RWPE1 (cell line): Measurements from ENCODE around the gene SRSF7.

Experiments
- CTCF ChIA-PET: fragments of 350-600 bp; sonication (Branson Sonifier 250); formaldehyde crosslinking; extraction: SDS; loops from one replicate; lab custom pipeline; 2021; lab: Yijun Ruan, JAX
- POLR2A ChIA-PET: fragments of 400-600 bp; formaldehyde crosslinking; extraction: SDS; loops from one replicate; lab custom pipeline; 2020; ENCODE audit warnings: antibody characterized with exemption; ENCODE audit not compliant: low non-redundant PET; lab: Yijun Ruan, JAX
- DNase-seq: peaks from one replicate; pipeline ENCODE4 v3.0.0; 2012; ENCODE audit warnings: low spot score
- H3K27ac ChIP-seq: fragments of 450-650 bp; 2 replicates; pipeline ENCODE4 v1.5.1; 2017
- TF ChIP-seq, protein P1 (sequence below): fragments of 450-650 bp; conservative IDR thresholded peaks from 2 replicates; pipeline ENCODE4 v1.5.1; 2017; ENCODE audit warnings: low read depth, mild to moderate bottlenecking

The SRSF7 gene

DNA sequence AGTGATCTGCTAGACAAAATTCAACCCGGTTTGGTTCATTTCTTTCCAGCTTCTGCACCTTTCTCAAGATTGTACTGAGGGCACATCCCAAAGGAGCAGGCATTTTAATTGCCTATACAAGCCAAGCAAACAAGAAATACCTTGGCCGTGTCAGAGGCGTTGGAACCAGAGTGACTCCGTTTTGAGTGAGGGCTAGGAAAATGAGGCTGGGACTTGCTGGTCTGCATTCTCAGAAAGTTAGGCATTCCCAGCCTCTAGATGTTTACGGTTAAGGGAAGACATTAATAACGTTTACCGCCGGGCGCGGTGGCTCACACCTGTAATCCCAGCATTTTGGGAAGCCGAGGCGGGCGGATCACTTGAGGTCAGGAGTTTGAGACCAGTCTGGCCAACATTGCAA, 25.4 kb upstream of the SRSF7 start:
- POLR2A ChIA-PET: interaction anchor here (1.5 kb wide), 1 partner anchor 25 kb away, joined by 3 read pairs; the partner anchor contains the start of gene SRSF7

DNA sequence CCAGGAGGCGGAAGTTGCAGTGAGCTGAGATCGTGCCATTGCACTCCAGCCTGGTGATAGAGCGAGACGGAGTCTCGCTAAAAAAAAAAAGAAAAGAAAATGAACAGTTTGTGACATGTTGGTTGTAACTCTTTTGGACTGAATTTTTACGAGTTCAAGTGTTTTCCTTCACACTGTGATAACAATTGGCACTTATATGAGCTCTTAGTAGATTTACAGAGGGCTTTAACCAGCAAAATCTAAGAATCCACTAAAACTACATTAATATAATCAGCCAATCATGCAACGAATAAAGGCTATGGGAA, 24.7 kb upstream of the SRSF7 start:
- no peak overlapping the region for H3K27ac ChIP-seq
- CTCF ChIA-PET: no interaction called here
- TF ChIP-seq, protein P1, sequence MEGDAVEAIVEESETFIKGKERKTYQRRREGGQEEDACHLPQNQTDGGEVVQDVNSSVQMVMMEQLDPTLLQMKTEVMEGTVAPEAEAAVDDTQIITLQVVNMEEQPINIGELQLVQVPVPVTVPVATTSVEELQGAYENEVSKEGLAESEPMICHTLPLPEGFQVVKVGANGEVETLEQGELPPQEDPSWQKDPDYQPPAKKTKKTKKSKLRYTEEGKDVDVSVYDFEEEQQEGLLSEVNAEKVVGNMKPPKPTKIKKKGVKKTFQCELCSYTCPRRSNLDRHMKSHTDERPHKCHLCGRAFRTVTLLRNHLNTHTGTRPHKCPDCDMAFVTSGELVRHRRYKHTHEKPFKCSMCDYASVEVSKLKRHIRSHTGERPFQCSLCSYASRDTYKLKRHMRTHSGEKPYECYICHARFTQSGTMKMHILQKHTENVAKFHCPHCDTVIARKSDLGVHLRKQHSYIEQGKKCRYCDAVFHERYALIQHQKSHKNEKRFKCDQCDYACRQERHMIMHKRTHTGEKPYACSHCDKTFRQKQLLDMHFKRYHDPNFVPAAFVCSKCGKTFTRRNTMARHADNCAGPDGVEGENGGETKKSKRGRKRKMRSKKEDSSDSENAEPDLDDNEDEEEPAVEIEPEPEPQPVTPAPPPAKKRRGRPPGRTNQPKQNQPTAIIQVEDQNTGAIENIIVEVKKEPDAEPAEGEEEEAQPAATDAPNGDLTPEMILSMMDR: no peak
- no peak for DNase-seq
- POLR2A ChIA-PET: interaction anchor here (1.5 kb wide), 1 partner anchor 24 kb away, joined by 3 read pairs; the partner anchor contains the start of gene SRSF7

More for the DNA sequence above, 25.4 kb upstream of the SRSF7 start:
- DNase-seq: no peak
- TF ChIP-seq, protein P1: no peak
- H3K27ac ChIP-seq: no peak overlapping the region
- CTCF ChIA-PET: no interaction called here

DNA sequence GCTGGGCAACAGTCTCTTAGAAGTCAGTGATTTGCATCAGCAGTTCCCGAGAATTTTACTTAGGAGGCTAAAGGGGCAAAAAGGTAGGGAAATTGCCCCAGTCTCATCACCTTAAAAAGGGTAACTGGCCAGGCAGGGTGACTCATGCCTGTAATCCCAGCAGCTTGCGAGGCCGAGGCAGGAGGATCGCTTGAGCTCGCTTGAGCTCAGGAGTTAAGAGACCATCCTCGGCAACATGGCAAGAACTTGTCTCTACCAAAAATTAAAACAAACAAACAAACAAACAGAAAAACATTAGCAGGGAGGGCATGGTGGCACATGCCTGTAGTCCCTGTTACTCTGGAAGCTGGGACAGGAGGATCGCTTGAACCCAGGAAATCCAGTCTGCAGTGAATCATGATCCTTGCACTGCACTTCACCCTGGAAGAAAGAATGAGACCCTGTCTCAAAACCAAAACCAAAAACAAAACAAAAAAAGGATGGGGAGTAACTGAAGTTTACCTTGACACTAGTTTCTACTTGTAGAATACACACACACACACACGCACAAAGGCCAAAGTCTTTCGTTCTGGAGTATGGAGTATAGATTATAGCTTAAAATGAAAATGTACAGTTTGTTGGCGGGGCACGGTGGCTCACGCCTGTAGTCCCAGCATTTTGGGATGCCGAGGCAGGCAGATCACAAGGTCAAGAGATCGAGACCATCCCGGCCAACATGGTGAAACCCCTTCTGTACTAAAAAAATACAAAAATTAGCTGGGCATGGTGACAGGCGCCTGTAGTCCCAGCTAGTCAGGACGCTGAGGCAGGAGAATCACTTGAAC, 24.1 kb upstream of the SRSF7 start:
- DNase-seq: no peak
- H3K27ac ChIP-seq: no peak overlapping the region
- POLR2A ChIA-PET: interaction anchor here (1.5 kb wide), 1 partner anchor 24 kb away, joined by 3 read pairs; the partner anchor contains the start of gene SRSF7
- TF ChIP-seq, protein P1: no peak
- CTCF ChIA-PET: no interaction called here

DNA sequence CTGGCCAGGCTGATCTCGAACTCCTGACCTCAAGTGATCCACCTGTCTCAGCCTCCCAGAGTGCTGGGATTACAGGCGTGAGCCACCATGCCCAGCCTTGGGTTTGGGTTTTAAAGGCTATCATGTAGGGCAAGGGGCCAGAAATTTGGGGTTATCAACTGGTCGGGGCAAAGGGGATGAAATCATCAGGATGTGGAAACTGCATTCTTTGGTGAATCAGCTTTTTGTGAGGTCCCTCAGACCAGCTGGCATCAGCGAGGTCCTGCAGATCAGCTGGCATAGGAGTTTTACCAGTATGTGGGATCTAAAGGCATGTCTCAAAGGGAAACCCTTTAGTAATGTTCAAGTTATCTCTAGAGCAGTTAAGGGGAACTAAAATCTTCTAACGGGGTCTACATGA, 20.5 kb upstream of the SRSF7 start:
- no peak for DNase-seq
- ChIA-PET CTCF (no interaction called here), POLR2A (no interaction called here)
- TF ChIP-seq, protein P1: no peak
- H3K27ac ChIP-seq: no peak overlapping the region

DNA sequence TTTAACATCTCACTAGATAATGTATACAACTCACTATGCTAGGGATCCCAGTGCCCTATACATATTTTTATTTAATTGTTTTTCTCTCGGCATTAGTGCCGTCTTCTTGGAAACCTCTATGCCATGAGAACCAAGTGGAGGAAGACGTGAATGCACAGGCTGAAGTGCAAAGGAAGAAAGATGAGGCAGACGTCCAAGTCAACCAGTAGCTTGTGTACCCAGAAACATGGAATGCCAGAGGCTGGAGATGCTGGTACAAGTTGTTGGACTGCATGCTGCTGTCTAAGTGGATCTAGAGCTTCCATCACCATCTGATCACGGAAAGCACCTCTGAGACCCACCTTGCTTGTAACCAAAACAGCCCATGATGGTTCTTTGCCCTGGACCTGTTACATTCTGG, 14.4 kb upstream of the SRSF7 start:
- CTCF ChIA-PET: interaction anchor here (0.5 kb wide), 1 partner anchor 8 kb away, joined by 3 read pairs; no protein-coding TSS in a partner anchor
- DNase-seq: no peak
- H3K27ac ChIP-seq: peak overlapping the region; percentile 59; the same call in 1 of the 2 replicates
- TF ChIP-seq, protein P1: no peak
- POLR2A ChIA-PET: no interaction called here

DNA sequence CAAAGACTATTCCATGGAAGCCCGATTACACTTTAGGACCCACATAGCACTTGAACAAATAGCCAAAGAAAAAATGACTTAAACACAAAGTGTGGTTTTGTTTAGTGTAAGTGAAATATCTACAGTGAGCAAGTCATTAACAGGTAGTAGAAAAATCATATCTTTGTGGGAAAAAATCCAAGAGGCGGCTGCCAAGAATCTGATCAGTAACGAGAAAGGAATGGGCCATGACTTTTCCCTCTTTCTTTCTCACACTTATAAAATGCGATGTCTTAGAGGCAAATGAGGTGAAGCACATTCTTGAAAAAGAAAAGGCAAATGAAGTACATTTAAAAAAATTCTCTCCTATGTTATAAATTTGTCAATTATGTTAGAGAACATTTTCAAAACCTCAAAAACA, 14.0 kb upstream of the SRSF7 start:
- H3K27ac ChIP-seq: no peak overlapping the region
- peak; percentile 64 for DNase-seq
- TF ChIP-seq, protein P1: no peak
- ChIA-PET POLR2A (no interaction called here), CTCF (no interaction called here)
